ENCODE measurements around the gene DNM3.

- TF ChIP-seq CTCF (IDR thresholded peaks at IDR 0.05; ENCODE audit: low read depth, low read length) (no peak), MYC (IDR thresholded peaks at IDR 0.05; ENCODE audit: low read depth, low read length) (no peak), POLR2A (IDR thresholded peaks at IDR 0.05; ENCODE audit: extremely low read depth, insufficient read length) (no peak)
Measured at GRCh38 chr1:172185211-172185610, 343.9 kb downstream of the DNM3 start.
